SK-N-SH treated with all-trans-retinoic acid at 6 μM for 48 hours (cell line): ENCODE measurements around the gene RPL21.

Experiments used
- CSDC2 ChIP-seq: fragments of 250-450 bp; sonication (Bioruptor Pico); IDR thresholded peaks from 2 replicates; pipeline ENCODE4 v1.5.0; 2020; ENCODE audit warnings: mild to moderate bottlenecking, moderate library complexity
- ISL1 ChIP-seq: fragments of 250-450 bp; sonication (Bioruptor Pico); IDR thresholded peaks from 2 replicates; pipeline ENCODE4 v2.1.2; 2022; ENCODE audit warnings: mild to moderate bottlenecking, moderate library complexity
- PATZ1 ChIP-seq: fragments of 250-450 bp; sonication (Bioruptor Pico); IDR thresholded peaks from 2 replicates; pipeline ENCODE4 v1.8.0; 2020; ENCODE audit warnings: mild to moderate bottlenecking, moderate library complexity, borderline replicate concordance
- POU6F1 ChIP-seq: fragments of 250-450 bp; sonication (Bioruptor Pico); IDR thresholded peaks from 2 replicates; pipeline ENCODE4 v1.8.0; 2021; ENCODE audit warnings: low read depth, mild to moderate bottlenecking, moderate library complexity, borderline replicate concordance
- PPARA ChIP-seq: fragments of 250-450 bp; sonication (Bioruptor Pico); IDR thresholded peaks from 2 replicates; pipeline ENCODE4 v1.5.0; 2020; ENCODE audit warnings: mild to moderate bottlenecking, borderline replicate concordance
- ZFP30 ChIP-seq: fragments of 450-650 bp; formaldehyde crosslinking; IDR thresholded peaks from 2 replicates; pipeline ENCODE4 v1.5.0; 2022; ENCODE audit warnings: mild to moderate bottlenecking, moderate library complexity

DNA sequence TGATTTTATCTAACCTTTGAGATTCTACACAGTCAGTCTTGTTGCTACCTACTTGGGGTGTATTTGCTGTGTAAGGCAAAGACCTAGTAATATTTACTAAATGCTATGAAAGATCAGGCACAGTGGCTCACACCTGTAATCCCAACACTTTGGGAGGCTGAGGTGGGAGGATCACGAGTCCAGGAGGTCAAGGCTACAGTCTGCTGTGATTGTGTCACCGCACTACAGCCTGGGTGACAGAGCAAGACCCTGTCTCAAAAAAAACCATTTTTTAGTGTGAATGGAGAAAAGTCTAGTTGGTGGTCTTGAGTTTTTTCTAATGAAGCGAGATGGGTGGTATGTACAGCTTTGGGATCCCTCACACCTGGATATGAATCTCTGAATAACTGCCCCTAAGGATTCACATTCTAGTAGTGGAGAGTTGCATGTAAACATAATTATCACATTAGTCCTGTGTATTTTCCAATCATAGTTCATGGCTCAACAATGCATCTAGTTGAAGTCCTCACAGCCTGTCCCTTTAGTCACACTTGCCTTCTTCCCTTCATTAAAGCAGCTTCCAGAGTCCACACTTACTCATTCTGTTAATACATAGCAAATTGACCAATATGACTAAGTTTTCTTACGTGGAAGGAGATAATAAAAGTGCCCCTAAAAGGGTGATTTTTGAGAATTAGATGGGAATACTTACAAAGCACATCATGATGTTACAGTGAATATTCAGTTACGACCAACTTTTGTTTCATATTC is 7.5 kb downstream of the RPL21 start:
- TF ChIP-seq POU6F1 (CRISPR knock-in tag) (no peak), ISL1 (CRISPR knock-in tag) (no peak), PATZ1 (no peak), CSDC2 (CRISPR knock-in tag) (no peak), ZFP30 (CRISPR knock-in tag) (no peak), PPARA (CRISPR knock-in tag) (no peak)
